Mononuclear cell (primary cell): ENCODE measurements around the gene DDX56. TPM values are rescaled to one million over a fixed set of nuclear protein-coding genes. Genes with fewer than 3 reads are reported as not detected.
"Not testable (repeated sequence)": the region's sequence is repeated elsewhere in the genome, so short reads cannot be mapped to it uniquely, and the experiment has no call there.

ENCODE experiments used
- H3K27me3 ChIP-seq: 2 replicates; pipeline ENCODE4 v1.6.0; 2011; ENCODE audit warnings: low read length, control low read depth; ENCODE audit not compliant: insufficient read depth
- H3K4me1 ChIP-seq: 2 replicates; pipeline ENCODE4 v1.5.1; 2011; ENCODE audit warnings: mild to moderate bottlenecking, low read length, control low read depth; ENCODE audit not compliant: insufficient read depth
- H3K4me3 ChIP-seq: 2 replicates; pipeline ENCODE4 v1.5.1; 2011; ENCODE audit warnings: mild to moderate bottlenecking, low read length, moderate library complexity
- H3K9me3 ChIP-seq: 2 replicates; pipeline ENCODE4 v1.5.1; 2011; ENCODE audit warnings: low read depth, mild to moderate bottlenecking, control low read depth, low read length
- total RNA-seq: library from RNA; depleted of rRNA; stranded (reverse); fragments of >200 nt; gene quantifications from one replicate; pipeline ENCODE4 v1.2.3, GENCODE V29; 2012

DDX56 gene
- total RNA-seq, 1 donor: 34.5 TPM

DNA sequence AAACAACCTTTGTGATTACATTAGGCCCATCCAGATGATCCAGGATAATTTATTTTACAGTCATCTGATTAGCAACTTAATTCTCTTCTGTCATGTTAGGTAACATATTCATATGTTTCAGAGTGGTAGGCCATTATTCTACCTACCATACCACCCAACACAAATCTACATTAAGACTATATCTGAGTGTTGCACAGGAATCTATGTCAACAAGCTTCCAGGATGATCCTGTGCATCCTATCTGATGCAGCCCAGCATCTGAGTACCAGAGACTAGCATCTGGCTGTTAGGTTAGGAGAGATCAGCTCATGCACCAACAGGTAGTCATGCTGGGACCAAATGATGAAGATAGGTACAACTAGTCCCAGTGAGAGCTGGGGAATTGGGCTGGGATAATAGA, 1.3 kb upstream of the DDX56 start:
- H3K4me3 ChIP-seq: no peak overlapping the region
- H3K4me1 ChIP-seq: peaks cover 27% of the 10 kb centered on the region

DNA sequence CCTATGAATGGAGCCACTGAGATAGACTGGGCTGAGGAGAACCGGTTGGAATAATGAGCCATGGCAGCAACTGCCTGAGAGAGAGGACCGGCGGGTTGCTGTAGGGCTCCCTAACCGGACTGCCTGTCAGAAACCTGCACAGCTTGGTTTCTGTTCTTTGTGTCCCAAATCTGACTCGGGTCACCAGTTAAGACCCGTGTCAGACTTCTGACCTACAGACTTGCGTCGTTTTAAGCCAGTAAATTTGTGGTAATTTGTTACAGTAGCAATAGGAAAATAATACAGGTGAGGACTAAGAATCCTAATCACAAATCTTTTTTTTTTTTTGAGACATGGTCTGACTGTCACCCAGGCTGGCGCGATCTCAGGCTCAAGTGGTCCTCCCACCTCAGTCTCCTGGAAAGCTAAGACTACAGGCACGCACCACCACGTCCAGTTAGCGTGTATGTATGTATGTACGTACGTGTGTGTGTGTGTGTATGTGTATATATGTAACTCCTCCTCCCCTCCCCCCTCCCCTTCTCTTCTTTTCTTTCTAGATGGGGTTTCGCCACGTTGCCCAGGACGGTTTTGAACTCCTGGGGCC, 672 bp upstream of the DDX56 start:
- no peaks in the 10 kb centered on the region for H3K27me3 ChIP-seq
- H3K4me3 ChIP-seq: peak overlapping the region; percentile 65
- H3K4me1 ChIP-seq: peaks cover 26% of the 10 kb centered on the region
- no peaks in the 10 kb centered on the region for H3K9me3 ChIP-seq

More for the DNA sequence above, 1.3 kb upstream of the DDX56 start:
- Histone ChIP-seq H3K9me3 (no peaks in the 10 kb centered on the region), H3K27me3 (no peaks in the 10 kb centered on the region)

DNA sequence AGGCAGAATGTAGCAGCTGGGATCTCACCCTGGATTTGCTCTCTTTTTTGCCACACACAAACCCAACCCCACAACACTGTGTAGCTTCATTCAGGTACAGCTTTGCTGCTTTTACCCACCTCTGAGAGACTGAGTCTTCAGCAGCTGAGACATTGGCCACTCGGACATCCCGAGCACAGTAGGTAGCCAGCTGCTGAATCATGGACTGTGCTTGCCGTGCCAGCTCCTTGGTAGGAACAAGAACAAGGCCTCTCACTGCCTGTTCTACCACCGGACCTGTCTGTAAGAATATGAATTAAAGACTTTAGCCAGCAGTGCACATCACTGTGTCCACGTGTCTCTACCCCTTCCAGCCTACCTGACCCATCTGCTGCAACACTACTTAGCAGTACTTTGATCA, 937 bp downstream of the DDX56 start:
- no peaks in the 10 kb centered on the region for H3K27me3 ChIP-seq
- H3K4me3 ChIP-seq: peak overlapping the region; percentile 65
- H3K4me1 ChIP-seq: peaks cover 26% of the 10 kb centered on the region
- no peaks in the 10 kb centered on the region for H3K9me3 ChIP-seq

GRCh38 chr7:44569959-44570358, 3.7 kb downstream of the DDX56 start:
- H3K9me3 ChIP-seq: no peaks in the 10 kb centered on the region
- H3K4me1 ChIP-seq: peaks cover 26% of the 10 kb centered on the region
- H3K27me3 ChIP-seq: no peaks in the 10 kb centered on the region
- no peak overlapping the region for H3K4me3 ChIP-seq

DNA sequence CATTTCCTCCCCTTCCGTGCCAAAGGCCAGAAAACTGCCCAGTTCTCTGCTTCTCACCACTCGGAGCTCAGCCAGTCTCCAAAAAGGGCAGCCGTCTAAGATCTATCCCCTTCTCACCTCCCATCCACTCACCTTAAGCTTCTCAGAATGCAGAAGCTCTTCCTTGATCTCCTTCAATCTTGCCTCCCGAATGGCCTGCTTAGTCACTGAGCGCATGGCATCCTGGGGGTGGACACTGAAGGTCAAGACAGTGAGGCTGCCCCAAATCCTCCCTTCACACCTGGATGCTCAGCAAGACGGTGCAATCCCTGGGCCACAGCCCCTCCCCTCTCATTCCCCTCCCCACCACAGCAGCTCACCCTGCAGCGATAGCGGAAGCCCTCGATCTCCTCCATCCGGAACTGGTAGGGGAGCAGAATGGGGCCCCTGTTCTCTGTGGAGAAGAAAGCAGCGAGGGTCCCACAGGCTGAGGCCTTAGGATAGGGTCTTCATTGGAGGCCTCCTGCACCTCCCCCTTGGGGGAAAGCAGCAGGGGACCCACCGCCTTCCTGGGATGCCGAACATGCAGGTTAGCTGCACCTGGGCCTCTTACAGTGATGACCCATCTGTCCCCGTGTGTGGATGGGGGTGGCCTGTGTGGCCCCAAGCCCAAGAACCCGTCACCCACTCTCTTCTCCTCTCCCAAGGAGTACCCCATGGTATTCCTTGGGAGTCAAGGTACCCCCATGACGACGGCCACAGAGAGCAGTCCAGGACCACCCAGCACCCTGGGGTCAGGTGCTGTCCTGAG, 4.7 kb downstream of the DDX56 start:
- no peaks in the 10 kb centered on the region for H3K27me3 ChIP-seq
- H3K4me3 ChIP-seq: no peak overlapping the region
- H3K9me3 ChIP-seq: no peaks in the 10 kb centered on the region
- H3K4me1 ChIP-seq: peaks cover 17% of the 10 kb centered on the region

GRCh38 chr7:44567884-44568283, 5.8 kb downstream of the DDX56 start:
- Histone ChIP-seq H3K4me1 (peaks cover 10% of the 10 kb centered on the region), H3K9me3 (no peaks in the 10 kb centered on the region), H3K4me3 (no peak overlapping the region), H3K27me3 (no peaks in the 10 kb centered on the region)

DNA sequence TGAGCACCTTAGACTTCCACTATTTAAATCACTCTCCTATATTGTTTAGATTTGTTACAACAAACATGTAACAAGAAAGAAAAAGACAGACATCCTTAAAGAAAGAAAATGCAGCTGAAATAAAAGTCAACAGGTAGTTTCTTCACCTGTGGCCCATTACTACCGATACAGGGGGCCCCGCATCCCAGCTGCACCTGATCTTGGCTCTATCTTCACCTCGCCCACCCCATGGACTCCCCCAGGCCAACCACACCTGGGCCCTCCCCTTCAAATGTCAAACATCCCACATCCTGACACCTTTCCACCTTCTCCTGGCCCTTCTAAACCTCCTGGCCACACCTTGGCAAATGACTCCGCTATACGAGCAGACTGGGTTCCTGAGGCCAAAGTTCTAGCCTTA, 7.0 kb downstream of the DDX56 start:
- Histone ChIP-seq H3K4me3 (no peak overlapping the region), H3K9me3 (no peaks in the 10 kb centered on the region), H3K4me1 (no peaks in the 10 kb centered on the region), H3K27me3 (no peaks in the 10 kb centered on the region)

DNA sequence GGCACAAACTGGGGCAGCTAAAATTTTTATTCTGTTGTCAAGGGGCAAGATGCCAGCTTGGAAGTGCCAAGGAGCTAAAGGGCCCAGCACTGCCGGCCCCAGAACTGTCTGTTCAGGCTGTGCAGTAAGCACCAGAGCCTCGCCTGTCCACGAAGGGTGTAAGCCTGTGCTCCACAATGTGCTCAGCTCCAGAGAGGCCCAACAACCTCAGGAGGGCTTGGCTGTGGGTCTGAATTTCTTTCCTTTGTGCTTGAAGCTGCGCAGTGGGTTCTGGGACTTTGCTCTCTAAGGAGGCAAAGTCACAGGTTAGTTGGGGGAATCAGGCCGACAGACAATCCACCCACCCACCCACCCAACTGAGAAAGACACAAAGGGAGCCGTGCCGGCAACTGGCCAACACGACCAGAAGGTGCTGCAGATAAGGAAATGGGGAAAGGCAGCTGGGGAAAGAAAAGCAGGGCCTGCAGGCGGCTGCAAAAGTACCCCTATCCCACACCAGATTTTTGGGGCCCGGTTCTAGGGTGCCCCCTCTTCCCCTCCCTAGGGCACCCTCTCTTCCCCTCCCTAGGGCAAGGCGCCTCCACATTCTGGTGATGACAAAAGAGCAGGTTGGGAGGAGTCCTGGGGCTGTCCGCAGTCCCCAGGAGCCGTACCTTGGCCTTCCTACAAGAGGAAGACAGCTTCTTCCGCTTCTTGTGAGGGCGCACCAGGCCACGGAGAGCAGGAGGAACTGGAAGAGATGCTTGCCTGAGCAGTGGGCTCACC, 7.7 kb downstream of the DDX56 start:
- Histone ChIP-seq H3K27me3 (no peaks in the 10 kb centered on the region), H3K4me1 (no peaks in the 10 kb centered on the region), H3K9me3 (no peaks in the 10 kb centered on the region), H3K4me3 (no peak overlapping the region)

GRCh38 chr7:44565097-44565794, 8.5 kb downstream of the DDX56 start:
- no peaks in the 10 kb centered on the region for H3K27me3 ChIP-seq
- H3K4me1 ChIP-seq: no peaks in the 10 kb centered on the region
- no peak overlapping the region for H3K4me3 ChIP-seq
- no peaks in the 10 kb centered on the region for H3K9me3 ChIP-seq

DNA sequence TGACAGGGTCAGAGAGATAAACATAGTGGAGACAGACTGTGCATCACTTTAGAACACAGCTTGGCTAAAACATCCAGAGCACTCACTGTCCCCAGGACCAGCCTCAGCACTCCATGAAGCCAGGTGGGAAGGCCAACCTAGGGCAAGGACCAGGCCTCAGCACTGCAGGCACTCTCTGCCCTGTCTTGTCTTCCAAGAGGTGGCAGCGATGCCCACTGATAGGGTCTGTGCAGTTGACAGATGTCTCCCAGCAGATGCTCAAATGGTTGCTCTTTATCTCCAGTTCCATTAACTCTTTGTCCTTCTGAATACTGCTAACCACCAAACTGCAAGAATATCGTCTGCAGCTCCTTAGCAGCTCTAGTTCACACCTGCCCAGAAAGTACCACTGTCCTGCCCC, 9.1 kb downstream of the DDX56 start:
- H3K4me3 ChIP-seq: no peak overlapping the region
- no peaks in the 10 kb centered on the region for H3K9me3 ChIP-seq
- no peaks in the 10 kb centered on the region for H3K27me3 ChIP-seq
- no peaks in the 10 kb centered on the region for H3K4me1 ChIP-seq

DNA sequence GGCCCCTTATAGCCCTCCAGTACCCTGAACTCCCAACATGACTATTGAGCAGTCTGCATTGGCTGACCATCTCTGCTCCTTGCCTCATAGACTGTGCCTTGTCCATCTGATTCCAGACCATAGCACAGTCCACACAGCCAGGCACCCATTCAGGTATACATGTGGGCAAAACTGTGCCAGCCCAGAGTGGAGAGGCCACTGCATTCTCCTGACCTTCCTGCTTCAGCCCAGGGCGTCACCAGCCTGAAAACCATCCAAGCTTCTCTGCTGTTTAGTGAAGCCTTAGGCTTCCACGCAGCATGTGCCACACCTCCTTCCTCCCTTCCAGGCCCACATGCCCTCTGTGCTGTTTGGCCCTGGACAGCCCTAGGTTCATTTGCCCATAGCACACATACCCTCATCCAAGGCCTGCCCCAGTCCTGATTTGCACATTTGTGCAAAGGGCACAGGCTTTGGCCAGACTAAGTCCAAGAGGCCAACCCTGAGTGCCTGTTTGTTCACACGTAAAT, 10.5 kb downstream of the DDX56 start:
- Histone ChIP-seq H3K4me3 (no peak overlapping the region), H3K27me3 (no peaks in the 10 kb centered on the region), H3K4me1 (no peaks in the 10 kb centered on the region), H3K9me3 (no peaks in the 10 kb centered on the region)

- not testable (repeated sequence) for H3K4me1 ChIP-seq, H3K9me3 ChIP-seq, H3K4me3 ChIP-seq, H3K27me3 ChIP-seq
These were observed 11.1 kb downstream of the DDX56 start for GRCh38 chr7:44562622-44562962.

GRCh38 chr7:44561962-44562621, 11.6 kb downstream of the DDX56 start:
- H3K4me1 ChIP-seq: no peaks in the 10 kb centered on the region
- H3K27me3 ChIP-seq: no peaks in the 10 kb centered on the region
- no peak overlapping the region for H3K4me3 ChIP-seq
- H3K9me3 ChIP-seq: no peaks in the 10 kb centered on the region

GRCh38 chr7:44561481-44561880, 12.2 kb downstream of the DDX56 start:
- no peaks in the 10 kb centered on the region for H3K9me3 ChIP-seq
- no peak overlapping the region for H3K4me3 ChIP-seq
- no peaks in the 10 kb centered on the region for H3K4me1 ChIP-seq
- H3K27me3 ChIP-seq: no peaks in the 10 kb centered on the region
